ENCODE results near the gene ASF1A. TPM values are rescaled to one million over a fixed set of nuclear protein-coding genes. Genes with fewer than 3 reads are reported as not detected.

Gene ASF1A
- total RNA-seq, 1 donor from 2014 or later, result 30.5 TPM

DNA sequence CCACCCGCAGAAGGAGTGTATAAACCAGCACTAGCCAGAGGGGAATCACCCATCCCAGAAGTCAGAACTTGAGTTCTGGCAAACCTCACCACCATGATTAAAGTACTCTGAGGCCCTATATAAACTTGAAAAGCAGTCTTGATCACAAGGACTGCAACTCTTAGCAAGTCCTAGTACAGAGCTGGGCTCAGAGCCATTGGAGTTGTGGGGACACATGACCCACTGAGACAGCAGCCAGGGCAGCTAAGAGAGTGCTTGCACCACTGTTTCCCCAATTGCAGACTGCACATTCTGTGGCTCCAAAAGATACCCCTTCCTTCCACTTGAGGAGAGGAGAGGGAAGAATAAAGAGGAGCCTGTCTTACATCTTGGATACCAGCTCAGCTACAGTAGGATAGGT, 45.7 kb downstream of the ASF1A start:
- no peak overlapping the region for H3K4me3 Mint-ChIP-seq (ENCODE audit: low read depth)

DNA sequence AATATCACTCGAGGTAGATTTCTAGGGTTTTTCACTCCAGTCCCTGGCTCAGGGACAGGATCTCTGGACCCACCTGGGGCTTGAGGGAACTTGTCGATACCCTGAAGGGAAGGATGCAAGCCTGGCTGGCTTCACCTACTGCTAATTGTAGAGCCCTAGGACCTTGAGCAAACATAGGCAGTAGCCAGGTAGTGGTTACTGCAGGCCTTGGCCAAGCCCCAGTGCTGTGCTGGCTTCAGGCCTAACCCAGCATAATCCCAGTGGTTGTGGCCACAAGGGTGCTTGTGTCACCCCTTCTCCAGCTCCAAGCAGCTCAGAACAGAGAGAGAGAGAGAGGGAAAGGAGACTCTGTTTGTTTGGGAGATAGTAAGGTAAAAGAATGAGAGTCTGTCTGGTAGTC, 46.8 kb downstream of the ASF1A start:
- TF ChIP-seq, protein P1, sequence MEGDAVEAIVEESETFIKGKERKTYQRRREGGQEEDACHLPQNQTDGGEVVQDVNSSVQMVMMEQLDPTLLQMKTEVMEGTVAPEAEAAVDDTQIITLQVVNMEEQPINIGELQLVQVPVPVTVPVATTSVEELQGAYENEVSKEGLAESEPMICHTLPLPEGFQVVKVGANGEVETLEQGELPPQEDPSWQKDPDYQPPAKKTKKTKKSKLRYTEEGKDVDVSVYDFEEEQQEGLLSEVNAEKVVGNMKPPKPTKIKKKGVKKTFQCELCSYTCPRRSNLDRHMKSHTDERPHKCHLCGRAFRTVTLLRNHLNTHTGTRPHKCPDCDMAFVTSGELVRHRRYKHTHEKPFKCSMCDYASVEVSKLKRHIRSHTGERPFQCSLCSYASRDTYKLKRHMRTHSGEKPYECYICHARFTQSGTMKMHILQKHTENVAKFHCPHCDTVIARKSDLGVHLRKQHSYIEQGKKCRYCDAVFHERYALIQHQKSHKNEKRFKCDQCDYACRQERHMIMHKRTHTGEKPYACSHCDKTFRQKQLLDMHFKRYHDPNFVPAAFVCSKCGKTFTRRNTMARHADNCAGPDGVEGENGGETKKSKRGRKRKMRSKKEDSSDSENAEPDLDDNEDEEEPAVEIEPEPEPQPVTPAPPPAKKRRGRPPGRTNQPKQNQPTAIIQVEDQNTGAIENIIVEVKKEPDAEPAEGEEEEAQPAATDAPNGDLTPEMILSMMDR (IDR thresholded peaks at IDR 0.05; ENCODE audit: unreplicated experiment), result no peak
- peaks cover 26% of the 10 kb centered on the region for H3K36me3 Mint-ChIP-seq (ENCODE audit: insufficient read depth)
- peaks cover 2% of the 10 kb centered on the region for H3K4me1 Mint-ChIP-seq (ENCODE audit: low read depth)
- no peak overlapping the region for H3K4me3 Mint-ChIP-seq (ENCODE audit: low read depth)
- DNase-seq (ENCODE audit: low spot score, unreplicated experiment), result no peak
- H3K27ac Mint-ChIP-seq, result no peak overlapping the region
- peaks cover 34% of the 10 kb centered on the region for H3K9me3 Mint-ChIP-seq (ENCODE audit: low read depth)
- no peaks in the 10 kb centered on the region for H3K27me3 Mint-ChIP-seq

More for the DNA sequence above, 45.7 kb downstream of the ASF1A start:
- no peak overlapping the region for H3K27ac Mint-ChIP-seq
- TF ChIP-seq, protein P1 (IDR thresholded peaks at IDR 0.05; ENCODE audit: unreplicated experiment), result no peak
- DNase-seq (ENCODE audit: low spot score, unreplicated experiment), result no peak
- peaks cover 16% of the 10 kb centered on the region for H3K36me3 Mint-ChIP-seq (ENCODE audit: insufficient read depth)
- no peaks in the 10 kb centered on the region for H3K27me3 Mint-ChIP-seq
- H3K4me1 Mint-ChIP-seq (ENCODE audit: low read depth), result peaks cover 6% of the 10 kb centered on the region
- H3K9me3 Mint-ChIP-seq (ENCODE audit: low read depth), result peaks cover 23% of the 10 kb centered on the region

DNA sequence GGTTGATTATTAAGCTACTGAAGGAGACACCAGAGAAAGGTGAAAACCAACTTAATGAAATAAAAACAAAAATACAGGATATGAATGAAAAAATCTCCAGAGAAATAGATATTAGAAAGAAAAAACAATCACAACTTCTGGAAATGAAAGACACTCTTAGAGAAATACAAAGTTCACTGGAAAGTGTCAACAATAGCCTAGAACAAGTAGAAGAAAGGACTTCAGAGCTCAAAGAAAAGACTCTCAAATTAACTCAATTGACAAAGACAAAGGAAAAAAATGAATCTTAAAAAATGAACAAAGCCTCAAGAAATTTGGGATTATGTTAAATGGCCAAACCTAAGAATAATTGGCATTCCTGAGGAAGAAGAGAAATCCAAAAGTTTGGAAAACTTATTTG, 51.3 kb downstream of the ASF1A start:
- Mint-ChIP-seq H3K27ac (no peak overlapping the region), H3K36me3 (ENCODE audit: insufficient read depth) (peaks cover 39% of the 10 kb centered on the region), H3K27me3 (no peaks in the 10 kb centered on the region), H3K4me3 (ENCODE audit: low read depth) (no peak overlapping the region), H3K4me1 (ENCODE audit: low read depth) (no peaks in the 10 kb centered on the region), H3K9me3 (ENCODE audit: low read depth) (peaks cover 68% of the 10 kb centered on the region)
- no peak for DNase-seq (ENCODE audit: low spot score, unreplicated experiment)
- TF ChIP-seq, protein P1 (IDR thresholded peaks at IDR 0.05; ENCODE audit: unreplicated experiment), result no peak

DNA sequence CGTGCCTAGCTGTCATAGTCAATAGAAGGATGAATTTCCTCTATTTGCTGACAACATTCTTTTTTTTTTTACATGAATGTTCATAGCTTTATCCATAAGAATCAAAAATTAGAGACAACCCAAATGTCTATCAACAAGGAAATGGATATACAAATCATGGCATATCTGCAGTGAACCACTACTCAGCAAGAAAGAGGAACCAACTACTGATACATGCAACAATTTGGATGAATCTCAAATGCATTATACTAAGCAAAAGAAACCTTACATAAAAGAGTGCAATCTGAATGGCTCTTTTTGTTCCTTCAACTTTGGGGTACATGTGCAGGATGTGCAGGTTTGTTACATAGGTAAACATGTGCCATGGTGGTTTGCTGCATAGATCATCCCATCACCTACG, 58.7 kb downstream of the ASF1A start:
- H3K27ac Mint-ChIP-seq, result no peak overlapping the region
- H3K4me1 Mint-ChIP-seq (ENCODE audit: low read depth), result no peaks in the 10 kb centered on the region
- no peak overlapping the region for H3K4me3 Mint-ChIP-seq (ENCODE audit: low read depth)
- TF ChIP-seq, protein P1 (IDR thresholded peaks at IDR 0.05; ENCODE audit: unreplicated experiment), result no peak
- H3K27me3 Mint-ChIP-seq, result no peaks in the 10 kb centered on the region
- H3K36me3 Mint-ChIP-seq (ENCODE audit: insufficient read depth), result peaks cover 7% of the 10 kb centered on the region
- DNase-seq (ENCODE audit: low spot score, unreplicated experiment), result no peak
- H3K9me3 Mint-ChIP-seq (ENCODE audit: low read depth), result peaks cover 20% of the 10 kb centered on the region

DNA sequence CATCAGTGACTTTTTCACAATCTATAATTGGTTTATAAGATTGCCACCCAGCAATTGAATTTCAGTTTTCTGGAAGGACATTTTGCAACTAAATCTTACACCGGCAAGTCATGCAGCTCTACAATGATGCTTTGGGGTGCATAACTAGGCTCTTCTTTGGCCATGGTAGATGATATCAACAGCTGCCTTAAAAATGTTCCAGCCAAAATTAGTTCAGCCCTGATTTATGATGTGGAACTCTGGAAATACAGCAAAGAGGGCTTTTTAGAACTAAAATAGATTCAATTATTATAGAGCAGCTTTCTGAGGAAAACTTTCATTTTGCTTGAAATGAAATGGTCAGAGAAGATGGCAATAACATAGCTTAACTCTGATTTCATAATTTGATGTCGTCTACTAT, 59.4 kb downstream of the ASF1A start:
- Mint-ChIP-seq H3K4me3 (ENCODE audit: low read depth) (no peak overlapping the region), H3K4me1 (ENCODE audit: low read depth) (no peaks in the 10 kb centered on the region), H3K27ac (no peak overlapping the region), H3K9me3 (ENCODE audit: low read depth) (peaks cover 20% of the 10 kb centered on the region), H3K27me3 (no peaks in the 10 kb centered on the region), H3K36me3 (ENCODE audit: insufficient read depth) (peaks cover 7% of the 10 kb centered on the region)
- TF ChIP-seq, protein P1 (IDR thresholded peaks at IDR 0.05; ENCODE audit: unreplicated experiment), result no peak
- no peak for DNase-seq (ENCODE audit: low spot score, unreplicated experiment)

Other genes starting within 250 kb of the ASF1A start
- gene CEP85L, start 242.6 kb upstream of the ASF1A start, total RNA-seq, result 6.8 and 8.8 TPM in 2 replicates
- gene MCM9, start 41.0 kb downstream of the ASF1A start, total RNA-seq, result 24.7 and 25.1 TPM in 2 replicates
- 20.9 and 23.0 TPM in 2 replicates for gene FAM184A, start 184.5 kb downstream of the ASF1A start, total RNA-seq